K562 (cell line): ENCODE data around the gene LAGE3. TPM values are rescaled to one million over a fixed set of nuclear protein-coding genes. Genes with fewer than 3 reads are reported as not detected.

Experiments used
- FOXK1 ChIP-seq: sonication (generic); formaldehyde crosslinking; IDR thresholded peaks from 2 replicates; pipeline ENCODE4 v1.8.0; 2022; ENCODE audit warnings: missing genetic modification reagents, mild to moderate bottlenecking, borderline replicate concordance
- HNRNPK ChIP-seq: fragments of 200-400 bp; formaldehyde crosslinking; IDR thresholded peaks from one replicate; pipeline ENCODE4 v1.6.1; 2018; ENCODE audit warnings: mild to moderate bottlenecking, low read depth, low read length; ENCODE audit not compliant: poor library complexity, severe bottlenecking
- HNRNPLL ChIP-seq: fragments of 200-400 bp; formaldehyde crosslinking; IDR thresholded peaks from 2 replicates; pipeline ENCODE4 v1.6.1; 2017; ENCODE audit warnings: low read length, low read depth, mild to moderate bottlenecking; ENCODE audit not compliant: poor library complexity, severe bottlenecking
- HSF4 ChIP-seq: fragments of 250-450 bp; sonication (Bioruptor Pico); IDR thresholded peaks from 2 replicates; pipeline ENCODE4 v2.1.2; 2022; ENCODE audit warnings: mild to moderate bottlenecking, moderate library complexity, borderline replicate concordance
- KLF6 ChIP-seq: fragments of 250-450 bp; sonication (Bioruptor Pico); IDR thresholded peaks from 2 replicates; pipeline ENCODE4 v1.4.0; 2020; ENCODE audit warnings: mild to moderate bottlenecking, moderate library complexity, borderline replicate concordance
- LEF1 ChIP-seq: fragments of 450-650 bp; IDR thresholded peaks from 2 replicates; pipeline ENCODE4 v1.6.1; 2016; ENCODE audit warnings: mild to moderate bottlenecking
- MCM7 ChIP-seq, 2 experiments: fragments of 450-650 bp; IDR thresholded peaks; 2 replicates each; pipeline ENCODE4 v1.6.1; 2016 to 2018
- MECOM ChIP-seq: fragments of 250-450 bp; sonication (Bioruptor Pico); IDR thresholded peaks from 2 replicates; pipeline ENCODE4 v1.8.0; 2022; ENCODE audit warnings: inconsistent platforms
- MTA1 ChIP-seq: fragments of 450-650 bp; IDR thresholded peaks from 2 replicates; pipeline ENCODE4 v1.6.1; 2017; ENCODE audit warnings: borderline replicate concordance
- NFIC ChIP-seq: fragments of 450-650 bp; IDR thresholded peaks from 2 replicates; pipeline ENCODE4 v1.6.1; 2017; ENCODE audit warnings: mild to moderate bottlenecking, inconsistent platforms
- NFIX ChIP-seq: fragments of 250-450 bp; sonication (Bioruptor Pico); IDR thresholded peaks from 2 replicates; pipeline ENCODE4 v1.4.0; 2020; ENCODE audit warnings: low read depth, mild to moderate bottlenecking, moderate library complexity
- NRF1 ChIP-seq, 2 experiments: fragments of 450-650 bp; IDR thresholded peaks in 1 of 2; conservative IDR thresholded peaks in 1 of 2; 2 replicates each; pipeline ENCODE4 v1.6.1; 2014; ENCODE audit warnings: mild to moderate bottlenecking in 2 of 2
- PML ChIP-seq: IDR thresholded peaks from 2 replicates; pipeline ENCODE4 v1.6.1; 2012; ENCODE audit warnings: low read length, inconsistent platforms
- RBBP5 ChIP-seq: fragments of 200-600 bp; sonication (generic); IDR thresholded peaks from 2 replicates; pipeline ENCODE4 v1.6.1; 2012; ENCODE audit warnings: borderline replicate concordance, mild to moderate bottlenecking, low read length, control low read depth, inconsistent platforms; ENCODE audit not compliant: insufficient read depth, poor library complexity, severe bottlenecking
- RBM22 ChIP-seq: fragments of 200-400 bp; formaldehyde crosslinking; IDR thresholded peaks from 2 replicates; pipeline ENCODE4 v1.6.1; 2018; ENCODE audit warnings: low read length, low read depth; ENCODE audit not compliant: poor library complexity, severe bottlenecking
- RBM34 ChIP-seq: fragments of 200-400 bp; formaldehyde crosslinking; IDR thresholded peaks from 2 replicates; pipeline ENCODE4 v1.6.1; 2018; ENCODE audit warnings: low read length, borderline replicate concordance; ENCODE audit not compliant: insufficient read depth
- TFAM ChIP-seq: fragments of 250-450 bp; sonication (Bioruptor Pico); conservative IDR thresholded peaks from 2 replicates; pipeline ENCODE4 v1.5.0; 2021; ENCODE audit warnings: mild to moderate bottlenecking, moderate library complexity
- ZFP36 ChIP-seq: fragments of 150-350 bp; IDR thresholded peaks from 2 replicates; pipeline ENCODE4 v1.6.1; 2018; ENCODE audit warnings: low read length, low read depth; ENCODE audit not compliant: partially characterized antibody
- ZFPM2 ChIP-seq: fragments of 250-450 bp; sonication (Bioruptor Pico); IDR thresholded peaks from 2 replicates; pipeline ENCODE4 v1.5.1; 2022; ENCODE audit warnings: mild to moderate bottlenecking
- ZZZ3 ChIP-seq: fragments of 450-650 bp; IDR thresholded peaks from 2 replicates; pipeline ENCODE4 v1.6.1; 2016; ENCODE audit warnings: antibody characterized with exemption, mild to moderate bottlenecking, moderate library complexity
- polyA plus RNA-seq, 8 experiments: library from polyadenylated mRNA; depleted of rRNA in 4 of 8; stranded (reverse) in 5 of 8; unstranded in 3 of 8; fragments of >200 nt; fragmentation: Nextera tagmentation in 2 of 8; fragmentation: Illumina TruSeq in 1 of 8; extraction: Ambion mirVana in 2 of 8; extraction: Trizol in 1 of 8; gene quantifications; 2 replicates each; pipeline versions ENCODE4 v1.2.1 to v1.2.3, GENCODE V29; 2011 to 2014; ENCODE audit warnings: inconsistent platforms in 1 of 8, missing spikeins in 1 of 8
- total RNA-seq, 7 experiments: library from RNA; depleted of rRNA in 6 of 7; stranded (reverse); fragments of >200 nt in 6 of 7; fragmentation: Illumina TruSeq in 2 of 7; extraction: Trizol in 2 of 7; gene quantifications; 2 replicates each; pipeline versions ENCODE4 v1.2.1 to v1.2.3, GENCODE V29; 2011 to 2021; ENCODE audit warnings: low replicate concordance in 1 of 7
- TF ChIP-seq, protein P1 (sequence below): fragments of 200-800 bp; sonication (Bioruptor generic); IDR thresholded peaks from 2 replicates; pipeline ENCODE4 v1.6.1; 2017; ENCODE audit warnings: missing genetic modification characterization, missing compliant biosample characterization
- TF ChIP-seq, protein P2 (sequence below): fragments of 250-450 bp; sonication (Bioruptor Pico); IDR thresholded peaks from 2 replicates; pipeline ENCODE4 v1.9.0; 2021; ENCODE audit warnings: mild to moderate bottlenecking
- TF ChIP-seq, protein P3 (sequence below): fragments of 450-650 bp; IDR thresholded peaks from 2 replicates; pipeline ENCODE4 v1.6.1; 2018; ENCODE audit not compliant: partially characterized antibody

Gene LAGE3
- total and polyA plus RNA-seq, 9 of the 15 experiments (the other 6 are each of a cell fraction or from before 2014, with no cell fraction given), result 28.2 to 125 (median 35.8) TPM

DNA sequence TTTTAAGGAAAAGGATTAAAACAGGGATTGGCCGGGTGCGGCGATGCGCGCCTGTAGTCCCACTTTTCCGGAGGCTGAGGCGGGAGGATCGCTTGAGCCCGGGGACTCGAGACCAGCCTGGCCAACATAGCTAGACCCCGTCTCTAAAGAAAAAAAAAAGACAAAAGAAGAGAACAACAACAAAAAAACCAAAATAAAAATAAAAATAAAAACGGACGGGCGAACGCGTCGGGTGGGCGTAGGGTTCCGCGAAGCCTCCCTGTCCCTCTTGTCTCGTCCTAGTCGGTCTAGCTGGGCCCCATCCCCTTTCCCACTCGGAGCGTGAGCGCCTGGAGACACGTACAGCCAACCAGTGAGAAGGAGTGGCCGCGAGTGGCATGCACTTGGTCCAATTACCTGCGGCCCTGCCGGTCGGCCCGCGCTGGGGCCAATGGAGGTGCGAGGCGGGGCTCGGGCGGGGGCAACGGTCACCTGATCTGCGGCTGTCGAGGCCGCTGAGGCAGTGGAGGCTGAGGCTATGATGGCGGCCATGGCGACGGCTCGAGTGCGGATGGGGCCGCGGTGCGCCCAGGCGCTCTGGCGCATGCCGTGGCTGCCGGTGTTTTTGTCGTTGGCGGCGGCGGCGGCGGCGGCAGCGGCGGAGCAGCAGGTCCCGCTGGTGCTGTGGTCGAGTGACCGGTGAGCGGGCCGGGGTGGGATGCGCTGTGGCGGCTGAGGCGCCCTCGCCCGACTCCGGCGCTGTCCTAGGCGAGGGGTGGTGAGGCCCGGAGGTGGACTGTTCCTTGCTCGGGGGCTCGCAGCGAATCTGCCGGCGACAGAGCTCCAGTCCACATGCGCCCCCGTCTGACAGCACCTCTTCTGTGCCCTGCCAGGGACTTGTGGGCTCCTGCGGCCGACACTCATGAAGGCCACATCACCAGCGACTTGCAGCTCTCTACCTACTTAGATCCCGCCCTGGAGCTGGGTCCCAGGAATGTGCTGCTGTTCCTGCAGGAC, 50.6 kb downstream of the LAGE3 start, which contains the start of gene ATP6AP1 (continued):
- TF ChIP-seq ZFP36, result no peak
- no peak for TF ChIP-seq ZZZ3
- peak; percentile 71 for TF ChIP-seq RBBP5
- TF ChIP-seq TFAM (CRISPR knock-in tag), result no peak
- peak; percentile 25; the same call in 1 of the 2 replicates for TF ChIP-seq PML
- no peak for TF ChIP-seq HNRNPLL
- TF ChIP-seq HNRNPK, result no peak
- TF ChIP-seq NFIX (CRISPR knock-in tag), result no peak
- no peak for TF ChIP-seq RBM22
- TF ChIP-seq, protein P1, sequence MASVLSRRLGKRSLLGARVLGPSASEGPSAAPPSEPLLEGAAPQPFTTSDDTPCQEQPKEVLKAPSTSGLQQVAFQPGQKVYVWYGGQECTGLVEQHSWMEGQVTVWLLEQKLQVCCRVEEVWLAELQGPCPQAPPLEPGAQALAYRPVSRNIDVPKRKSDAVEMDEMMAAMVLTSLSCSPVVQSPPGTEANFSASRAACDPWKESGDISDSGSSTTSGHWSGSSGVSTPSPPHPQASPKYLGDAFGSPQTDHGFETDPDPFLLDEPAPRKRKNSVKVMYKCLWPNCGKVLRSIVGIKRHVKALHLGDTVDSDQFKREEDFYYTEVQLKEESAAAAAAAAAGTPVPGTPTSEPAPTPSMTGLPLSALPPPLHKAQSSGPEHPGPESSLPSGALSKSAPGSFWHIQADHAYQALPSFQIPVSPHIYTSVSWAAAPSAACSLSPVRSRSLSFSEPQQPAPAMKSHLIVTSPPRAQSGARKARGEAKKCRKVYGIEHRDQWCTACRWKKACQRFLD (CRISPR knock-in tag), result 0 out of 2 replicates have a peak, but pooled peaks have one; percentile 41
- peak; percentile 54 to 64; a peak in 3 of 4 replicates for TF ChIP-seq NRF1 (conservative IDR thresholded peaks at IDR 0.05 in 1 of 2, IDR thresholded peaks at IDR 0.05 in 1 of 2)
- TF ChIP-seq, protein P2, sequence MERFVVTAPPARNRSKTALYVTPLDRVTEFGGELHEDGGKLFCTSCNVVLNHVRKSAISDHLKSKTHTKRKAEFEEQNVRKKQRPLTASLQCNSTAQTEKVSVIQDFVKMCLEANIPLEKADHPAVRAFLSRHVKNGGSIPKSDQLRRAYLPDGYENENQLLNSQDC (CRISPR knock-in tag), result no peak
- no peak for TF ChIP-seq ZFPM2
- TF ChIP-seq RBM34, result no peak
- no peak for TF ChIP-seq MECOM (CRISPR knock-in tag)
- no peak for TF ChIP-seq LEF1
- no peak for TF ChIP-seq NFIC
- no peak for TF ChIP-seq MCM7 (IDR thresholded peaks at IDR 0.05)
- no peak for TF ChIP-seq MTA1
- no peak for TF ChIP-seq HSF4 (CRISPR knock-in tag)
- TF ChIP-seq, protein P3, sequence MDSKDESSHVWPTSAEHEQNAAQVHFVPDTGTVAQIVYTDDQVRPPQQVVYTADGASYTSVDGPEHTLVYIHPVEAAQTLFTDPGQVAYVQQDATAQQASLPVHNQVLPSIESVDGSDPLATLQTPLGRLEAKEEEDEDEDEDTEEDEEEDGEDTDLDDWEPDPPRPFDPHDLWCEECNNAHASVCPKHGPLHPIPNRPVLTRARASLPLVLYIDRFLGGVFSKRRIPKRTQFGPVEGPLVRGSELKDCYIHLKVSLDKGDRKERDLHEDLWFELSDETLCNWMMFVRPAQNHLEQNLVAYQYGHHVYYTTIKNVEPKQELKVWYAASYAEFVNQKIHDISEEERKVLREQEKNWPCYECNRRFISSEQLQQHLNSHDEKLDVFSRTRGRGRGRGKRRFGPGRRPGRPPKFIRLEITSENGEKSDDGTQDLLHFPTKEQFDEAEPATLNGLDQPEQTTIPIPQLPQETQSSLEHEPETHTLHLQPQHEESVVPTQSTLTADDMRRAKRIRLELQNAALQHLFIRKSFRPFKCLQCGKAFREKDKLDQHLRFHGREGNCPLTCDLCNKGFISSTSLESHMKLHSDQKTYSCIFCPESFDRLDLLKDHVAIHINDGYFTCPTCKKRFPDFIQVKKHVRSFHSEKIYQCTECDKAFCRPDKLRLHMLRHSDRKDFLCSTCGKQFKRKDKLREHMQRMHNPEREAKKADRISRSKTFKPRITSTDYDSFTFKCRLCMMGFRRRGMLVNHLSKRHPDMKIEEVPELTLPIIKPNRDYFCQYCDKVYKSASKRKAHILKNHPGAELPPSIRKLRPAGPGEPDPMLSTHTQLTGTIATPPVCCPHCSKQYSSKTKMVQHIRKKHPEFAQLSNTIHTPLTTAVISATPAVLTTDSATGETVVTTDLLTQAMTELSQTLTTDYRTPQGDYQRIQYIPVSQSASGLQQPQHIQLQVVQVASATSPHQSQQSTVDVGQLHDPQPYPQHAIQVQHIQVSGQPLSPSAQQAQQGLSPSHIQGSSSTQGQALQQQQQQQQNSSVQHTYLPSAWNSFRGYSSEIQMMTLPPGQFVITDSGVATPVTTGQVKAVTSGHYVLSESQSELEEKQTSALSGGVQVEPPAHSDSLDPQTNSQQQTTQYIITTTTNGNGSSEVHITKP, result peak; percentile 22
- no peak for TF ChIP-seq FOXK1 (CRISPR knock-in tag)
- no peak for TF ChIP-seq KLF6
